Endothelial cell of umbilical vein (primary cell): ENCODE measurements around the gene METRNL. TPM values are rescaled to one million over a fixed set of nuclear protein-coding genes. Genes with fewer than 3 reads are reported as not detected.
A peak's percentile ranks its signal among the peaks of the same experiment; 100 is the strongest.

ENCODE experiments used
- BruUV-seq: library from RNA; stranded (reverse); fragments of 400-500 nt; replicated peaks from 2 replicates; lab custom pipeline; 2021; lab: Mats Ljungman, UMichigan
- CTCF ChIA-PET: fragments of 300-600, 350-600 bp; sonication (Branson Sonifier 250); formaldehyde crosslinking; loops from one replicate; lab custom pipeline; 2021; ENCODE audit warnings: antibody characterized with exemption, inconsistent platforms; lab: Charles Lee
- POLR2A ChIA-PET: fragments of 300-600, 350-600 bp; sonication (Branson Sonifier 250); formaldehyde crosslinking; loops from one replicate; lab custom pipeline; 2021; ENCODE audit warnings: antibody characterized with exemption, inconsistent platforms; lab: Charles Lee
- DNase-seq: peaks from one replicate; pipeline ENCODE4 v3.0.0-alpha.2; 2011; ENCODE audit warnings: low read depth, low spot score
- FAIRE-seq: peaks from 2 replicates; lab custom pipeline; 2011; peaks lifted over from hg19 to GRCh38; lab: Jason Lieb, UNC
- H2AFZ ChIP-seq: 2 replicates; pipeline ENCODE4 v1.6.0; 2012; ENCODE audit warnings: low read depth, low read length, control low read depth, inconsistent platforms
- H3K27ac ChIP-seq: 2 replicates; pipeline ENCODE4 v1.5.1; 2011; ENCODE audit warnings: low read depth, mild to moderate bottlenecking, control low read depth, low read length, moderate library complexity; ENCODE audit not compliant: insufficient read depth
- H3K27me3 ChIP-seq, 2 experiments: 2 replicates each; pipeline versions ENCODE4 v1.6.0 to v1.6.1; 2011; ENCODE audit warnings: low read length in 2 of 2, mixed read lengths in 1 of 2; ENCODE audit not compliant: control insufficient read depth in 2 of 2, insufficient read depth in 2 of 2
- H3K36me3 ChIP-seq, 2 experiments: 2 replicates in 1 of 2; 3 replicates in 1 of 2; pipeline ENCODE4 v1.5.1; 2011; ENCODE audit warnings: low read length in 2 of 2, mild to moderate bottlenecking in 1 of 2, moderate library complexity in 1 of 2; ENCODE audit not compliant: control insufficient read depth in 2 of 2, insufficient read depth in 2 of 2; ENCODE audit errors: extremely low read depth in 1 of 2
- H3K4me1 ChIP-seq: 3 replicates; pipeline ENCODE4 v1.5.1; 2011; ENCODE audit warnings: mild to moderate bottlenecking, low read length; ENCODE audit not compliant: control insufficient read depth, insufficient read depth; ENCODE audit errors: extremely low read depth
- H3K4me2 ChIP-seq: 2 replicates; pipeline ENCODE4 v1.6.1; 2011; ENCODE audit warnings: low read length, control low read depth, mixed read lengths; ENCODE audit not compliant: insufficient read depth
- H3K4me3 ChIP-seq, 3 experiments: fragments of 200-600 bp in 1 of 3; sonication (generic), shearing (Covaris generic) in 1 of 3; replicated peaks in 1 of 3; 2 replicates each; pipeline ENCODE4 v1.5.1; 2011 to 2016; ENCODE audit warnings: control low read depth in 3 of 3, low read length in 3 of 3, mild to moderate bottlenecking in 2 of 3, inconsistent platforms in 1 of 3, low read depth in 1 of 3, moderate library complexity in 1 of 3; ENCODE audit not compliant: insufficient read depth in 1 of 3
- H3K79me2 ChIP-seq: 2 replicates; pipeline ENCODE4 v1.6.0; 2012; ENCODE audit warnings: low read length, inconsistent platforms; ENCODE audit not compliant: control insufficient read depth, insufficient read depth
- H3K9ac ChIP-seq: replicated peaks from 2 replicates; pipeline ENCODE3; 2011; ENCODE audit warnings: low read length, control low read depth; ENCODE audit not compliant: insufficient read depth; ENCODE audit errors: extremely low read depth
- H3K9me1 ChIP-seq: replicated peaks from 3 replicates; pipeline ENCODE4 v1.6.0; 2011; ENCODE audit warnings: mild to moderate bottlenecking, low read length; ENCODE audit not compliant: control insufficient read depth, insufficient read depth; ENCODE audit errors: extremely low read depth
- H3K9me3 ChIP-seq: replicated peaks from 2 replicates; pipeline ENCODE4 v1.5.1; 2012; ENCODE audit warnings: low read length, inconsistent platforms; ENCODE audit not compliant: control insufficient read depth, insufficient read depth
- H4K20me1 ChIP-seq: replicated peaks from 2 replicates; pipeline ENCODE3; 2011; ENCODE audit warnings: mild to moderate bottlenecking, low read length; ENCODE audit not compliant: control insufficient read depth, insufficient read depth; ENCODE audit errors: extremely low read depth
- EZH2 ChIP-seq: IDR thresholded peaks from 2 replicates; pipeline ENCODE4 v1.6.1; 2012; ENCODE audit warnings: borderline replicate concordance, low read depth, mild to moderate bottlenecking, moderate library complexity, low read length, inconsistent platforms; ENCODE audit not compliant: severe bottlenecking
- FOS ChIP-seq: IDR thresholded peaks from 2 replicates; pipeline ENCODE4 v1.6.1; 2011; ENCODE audit warnings: mild to moderate bottlenecking, low read length, moderate library complexity, borderline replicate concordance; ENCODE audit not compliant: insufficient read depth
- GATA2 ChIP-seq: IDR thresholded peaks from 2 replicates; pipeline ENCODE4 v1.7.0; 2011; ENCODE audit warnings: low read depth, mild to moderate bottlenecking, moderate library complexity, mixed read lengths, low read length; ENCODE audit not compliant: insufficient read length, insufficient read depth
- JUN ChIP-seq: IDR thresholded peaks from 2 replicates; pipeline ENCODE4 v1.6.1; 2011; ENCODE audit warnings: borderline replicate concordance, low read depth; ENCODE audit not compliant: insufficient read length, insufficient read depth
- MYC ChIP-seq: IDR thresholded peaks from one replicate; pipeline ENCODE4 v1.6.1; 2011; ENCODE audit warnings: mild to moderate bottlenecking, low read depth, low read length
- POLR2A ChIP-seq: IDR thresholded peaks from 2 replicates; pipeline ENCODE4 v1.6.1; 2012; ENCODE audit warnings: low read depth, mild to moderate bottlenecking, control low read depth, low read length
- POLR2AphosphoS5 ChIP-seq: IDR thresholded peaks from 2 replicates; pipeline ENCODE4 v1.6.1; 2012; ENCODE audit warnings: low read depth, mild to moderate bottlenecking, control low read depth, low read length, moderate library complexity; ENCODE audit not compliant: insufficient read depth
- dilution Hi-C: fragments of 300-500 bp; cut with MboI; formaldehyde crosslinking; loops from one replicate; pipeline ENCODE4 v1.15.0; 2019; ENCODE audit warnings: low sequenced_read_pairs; ENCODE audit not compliant: extremely low pct_ligation_motif_present
- intact Hi-C: fragments of 100-400 bp; cut with micrococcal nuclease; formaldehyde crosslinking; loops from one replicate; pipeline ENCODE4 v1.10.0; 2022
- polyA plus RNA-seq, 4 experiments: library from polyadenylated mRNA; depleted of rRNA in 3 of 4; stranded (reverse) in 3 of 4; unstranded in 1 of 4; fragments of >200 nt; gene quantifications; 2 replicates each; pipeline versions ENCODE4 v1.2.1 to v1.2.3, GENCODE V29; 2011 to 2012; ENCODE audit warnings: missing spikeins in 1 of 4
- total RNA-seq: library from RNA; stranded (reverse); gene quantifications from 2 replicates; pipeline ENCODE4 v1.2.3, GENCODE V29; 2021
- TF ChIP-seq, protein P1 (sequence below), 2 donors: IDR thresholded peaks; 1 replicate in 1 of 2; 2 replicates in 1 of 2; pipeline ENCODE4 v1.5.1; 2011; ENCODE audit warnings: low read length in 2 of 2, mild to moderate bottlenecking in 2 of 2, moderate library complexity in 2 of 2, control low read depth in 1 of 2, inconsistent platforms in 1 of 2, low read depth in 1 of 2; ENCODE audit not compliant: insufficient read depth in 1 of 2; ENCODE audit errors: extremely low read depth in 1 of 2
- TF ChIP-seq, protein P2 (sequence below): IDR thresholded peaks from 2 replicates; pipeline ENCODE4 v1.6.1; 2011; ENCODE audit not compliant: insufficient read depth, insufficient read length

The METRNL gene
- total and polyA plus RNA-seq, 2 donors (not counting 3 experiments of a cell fraction or from before 2014, with no cell fraction given): 29.5 to 54.4 TPM

DNA sequence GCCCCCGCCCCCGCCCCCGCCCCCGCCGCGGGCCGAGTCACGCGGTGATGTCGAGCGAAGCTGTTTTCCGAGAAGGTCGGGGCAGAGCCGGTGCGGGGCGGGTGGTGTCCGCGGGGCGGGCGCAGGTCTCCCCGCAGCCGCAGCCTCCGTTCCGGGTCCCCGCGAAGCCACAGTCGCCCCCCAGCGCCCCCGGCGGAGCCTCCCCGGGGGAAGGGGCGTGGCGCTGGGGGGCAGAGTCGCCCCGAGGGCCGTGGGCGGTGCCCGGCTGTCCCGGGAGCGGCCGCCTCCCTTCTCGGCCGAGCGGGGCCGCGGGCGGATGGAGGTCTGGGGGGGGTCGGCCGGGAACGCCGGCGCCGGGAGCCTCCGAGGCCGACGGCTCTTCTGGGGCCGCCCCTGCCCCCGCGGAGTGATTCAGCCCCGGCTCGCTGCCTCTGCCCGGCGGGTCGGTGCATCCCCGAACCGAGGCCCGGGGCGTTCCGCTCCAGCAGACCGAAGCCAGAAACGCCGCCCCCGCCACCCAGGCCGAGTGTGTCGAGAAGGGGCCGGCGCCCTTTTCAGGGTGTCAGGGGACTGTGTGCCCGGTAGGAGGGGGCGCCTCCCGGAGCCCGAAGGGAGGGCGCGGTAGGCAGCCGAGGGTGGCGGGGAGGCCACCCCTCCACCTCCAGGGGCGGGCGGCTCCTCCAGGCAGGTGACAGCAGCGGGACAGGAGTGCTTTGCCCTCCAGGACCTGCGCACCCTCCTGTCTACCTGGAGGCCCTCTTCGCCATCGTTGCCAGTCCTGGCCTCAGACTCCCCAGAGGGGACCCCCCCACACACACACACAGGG, 1.7 kb downstream of the METRNL start:
- DNase-seq: no peak
- no peak for TF ChIP-seq JUN
- TF ChIP-seq EZH2: no peak
- no peak for TF ChIP-seq POLR2AphosphoS5
- no peak for TF ChIP-seq MYC
- TF ChIP-seq FOS: no peak
- TF ChIP-seq GATA2: no peak
- TF ChIP-seq POLR2A: no peak
- TF ChIP-seq, protein P1, sequence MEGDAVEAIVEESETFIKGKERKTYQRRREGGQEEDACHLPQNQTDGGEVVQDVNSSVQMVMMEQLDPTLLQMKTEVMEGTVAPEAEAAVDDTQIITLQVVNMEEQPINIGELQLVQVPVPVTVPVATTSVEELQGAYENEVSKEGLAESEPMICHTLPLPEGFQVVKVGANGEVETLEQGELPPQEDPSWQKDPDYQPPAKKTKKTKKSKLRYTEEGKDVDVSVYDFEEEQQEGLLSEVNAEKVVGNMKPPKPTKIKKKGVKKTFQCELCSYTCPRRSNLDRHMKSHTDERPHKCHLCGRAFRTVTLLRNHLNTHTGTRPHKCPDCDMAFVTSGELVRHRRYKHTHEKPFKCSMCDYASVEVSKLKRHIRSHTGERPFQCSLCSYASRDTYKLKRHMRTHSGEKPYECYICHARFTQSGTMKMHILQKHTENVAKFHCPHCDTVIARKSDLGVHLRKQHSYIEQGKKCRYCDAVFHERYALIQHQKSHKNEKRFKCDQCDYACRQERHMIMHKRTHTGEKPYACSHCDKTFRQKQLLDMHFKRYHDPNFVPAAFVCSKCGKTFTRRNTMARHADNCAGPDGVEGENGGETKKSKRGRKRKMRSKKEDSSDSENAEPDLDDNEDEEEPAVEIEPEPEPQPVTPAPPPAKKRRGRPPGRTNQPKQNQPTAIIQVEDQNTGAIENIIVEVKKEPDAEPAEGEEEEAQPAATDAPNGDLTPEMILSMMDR (IDR thresholded peaks at IDR 0.05; ENCODE audit: extremely low read depth in 1 of 2, insufficient read depth in 1 of 2, low read depth in 1 of 2, low read length in 2 of 2): no peak
- TF ChIP-seq, protein P2, sequence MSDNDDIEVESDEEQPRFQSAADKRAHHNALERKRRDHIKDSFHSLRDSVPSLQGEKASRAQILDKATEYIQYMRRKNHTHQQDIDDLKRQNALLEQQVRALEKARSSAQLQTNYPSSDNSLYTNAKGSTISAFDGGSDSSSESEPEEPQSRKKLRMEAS: no peak
- Histone ChIP-seq H3K36me3 (peaks cover 0 to 12% of the 10 kb centered on the region in 2 experiments), H3K9ac (peak overlapping the region; percentile 54), H2AFZ (peak overlapping the region; percentile 38), H3K79me2 (peaks cover 42% of the 10 kb centered on the region), H3K27ac (no peak overlapping the region), H3K4me2 (peak overlapping the region; percentile 61), H3K9me1 (no peaks in the 10 kb centered on the region), H3K4me3 (peak overlapping the region; percentile 19 to 56 (median 39)), H3K27me3 (no peaks in the 10 kb centered on the region), H3K4me1 (peaks cover 19% of the 10 kb centered on the region), H3K9me3 (no peaks in the 10 kb centered on the region), H4K20me1 (no peaks in the 10 kb centered on the region)
- FAIRE-seq: no peak
- intact Hi-C loops (loop anchor here (2.0 to 5.0 kb wide), 2 partner anchors 30 to 119 kb away; no protein-coding TSS in a partner anchor), dilution Hi-C loops (no loop called here)
- ChIA-PET POLR2A (interaction anchor here (0.6 kb wide), 1 partner anchor 16 kb away, joined by 3 read pairs; no protein-coding TSS in a partner anchor), CTCF (interaction anchor here (0.6 kb wide), 1 partner anchor 27 kb away, joined by 3 read pairs; no protein-coding TSS in a partner anchor)
- no TSS peak for BruUV-seq
